Ecto neural progenitor cell (in vitro differentiated cells): Measurements from ENCODE around the gene CDC42SE2.
"Not testable (repeated sequence)": the region's sequence is repeated elsewhere in the genome, so short reads cannot be mapped to it uniquely, and the experiment has no call there.

Experiments used
- DNase-seq: peaks from one replicate; pipeline ENCODE4 v3.0.0-alpha.2; 2018; ENCODE audit warnings: low spot score

The CDC42SE2 gene

GRCh38 chr5:131318455-131318854 is 54.6 kb downstream of the CDC42SE2 start:
- no peak for DNase-seq

DNA sequence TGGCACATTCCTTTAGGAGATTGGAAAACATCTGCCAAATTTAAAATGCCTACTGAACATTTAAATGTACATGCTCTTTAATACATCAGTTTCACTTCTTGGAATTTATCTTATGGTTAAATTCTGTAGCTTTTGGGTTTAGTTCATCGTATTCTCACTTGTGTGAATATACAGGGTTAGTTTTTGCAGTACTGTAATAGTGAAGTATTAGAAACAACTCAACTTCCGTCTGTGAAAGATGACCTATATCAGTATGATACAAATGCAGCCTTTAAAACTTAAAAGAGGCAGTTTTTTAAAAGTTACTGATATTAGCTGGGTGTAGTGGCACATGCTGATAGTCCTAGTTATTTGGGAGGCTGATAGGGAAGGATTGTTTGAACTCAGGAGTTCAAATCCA is 57.2 kb downstream of the CDC42SE2 start:
- no peak for DNase-seq

- no peak for DNase-seq
Measured at GRCh38 chr5:131322926-131323325, 59.1 kb downstream of the CDC42SE2 start.

- DNase-seq = no peak
Measured at GRCh38 chr5:131323378-131323777, 59.5 kb downstream of the CDC42SE2 start.

DNA sequence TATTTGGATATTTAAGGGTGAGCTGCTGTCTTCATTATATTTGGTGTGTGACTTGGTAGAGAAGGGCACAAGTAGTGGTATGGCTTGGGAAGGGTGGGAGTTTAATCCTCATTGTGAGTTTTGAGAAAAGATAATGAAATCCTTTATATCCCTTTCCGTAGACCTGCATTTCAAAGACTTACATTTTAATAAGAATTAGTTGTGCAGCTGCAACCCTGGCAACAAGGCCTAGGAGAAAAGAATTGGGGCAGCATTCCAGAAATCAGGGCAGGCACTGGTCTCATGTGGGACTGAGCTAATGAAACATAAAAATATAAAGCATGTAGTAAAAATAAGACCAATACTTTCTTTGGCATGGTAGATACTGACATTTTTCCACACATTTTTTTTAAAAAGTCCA is 60.5 kb downstream of the CDC42SE2 start:
- DNase-seq = no peak

GRCh38 chr5:131328536-131329285 is 64.9 kb downstream of the CDC42SE2 start:
- DNase-seq = no peak

- no peak for DNase-seq
Measured at GRCh38 chr5:131329286-131329560, 65.4 kb downstream of the CDC42SE2 start.

- DNase-seq = no peak
Measured at GRCh38 chr5:131330031-131330430, 66.2 kb downstream of the CDC42SE2 start.

- not testable (repeated sequence) for DNase-seq
Measured at GRCh38 chr5:131335756-131336155, 71.9 kb downstream of the CDC42SE2 start.

- not testable (repeated sequence) for DNase-seq
Measured at GRCh38 chr5:131336801-131337200, 72.9 kb downstream of the CDC42SE2 start.

DNA sequence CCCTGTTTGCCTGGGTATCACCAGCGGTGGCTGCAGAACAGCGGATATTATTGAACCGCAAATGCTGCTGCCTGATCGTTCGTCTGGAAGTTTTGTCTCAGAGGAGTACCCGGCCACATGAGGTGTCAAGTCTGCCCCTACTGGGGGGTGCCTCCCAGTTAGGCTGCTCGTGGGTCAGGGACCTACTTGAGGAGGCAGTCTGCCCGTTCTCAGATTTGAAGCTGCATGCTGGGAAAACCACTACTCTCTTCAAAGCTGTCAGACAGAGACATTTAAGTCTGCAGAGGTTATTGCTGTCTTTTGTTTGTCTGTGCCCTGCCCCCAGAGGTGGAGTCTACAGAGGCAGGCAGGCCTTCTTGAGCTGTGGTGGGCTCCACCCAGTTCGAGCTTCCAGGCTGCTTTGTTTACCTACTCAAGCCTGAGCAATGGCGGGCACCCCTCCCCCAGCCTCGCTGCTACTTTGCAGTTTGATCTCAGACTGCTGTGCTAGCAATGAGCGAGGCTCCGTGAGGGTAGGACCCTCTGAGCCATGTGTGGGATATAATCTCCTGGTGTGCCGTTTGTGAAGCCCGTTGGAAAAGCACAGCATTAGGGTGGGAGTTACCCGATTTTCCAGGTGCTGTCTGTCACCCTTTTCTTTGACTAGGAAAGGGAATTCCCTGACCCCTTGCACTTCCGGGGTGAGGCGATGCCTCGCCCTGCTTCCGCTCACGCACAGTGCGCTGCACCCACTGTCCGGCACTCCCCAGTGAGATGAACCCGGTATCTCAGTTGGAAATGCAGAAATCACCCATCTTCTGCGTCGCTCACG is 73.6 kb downstream of the CDC42SE2 start:
- DNase-seq = not testable (repeated sequence)

DNA sequence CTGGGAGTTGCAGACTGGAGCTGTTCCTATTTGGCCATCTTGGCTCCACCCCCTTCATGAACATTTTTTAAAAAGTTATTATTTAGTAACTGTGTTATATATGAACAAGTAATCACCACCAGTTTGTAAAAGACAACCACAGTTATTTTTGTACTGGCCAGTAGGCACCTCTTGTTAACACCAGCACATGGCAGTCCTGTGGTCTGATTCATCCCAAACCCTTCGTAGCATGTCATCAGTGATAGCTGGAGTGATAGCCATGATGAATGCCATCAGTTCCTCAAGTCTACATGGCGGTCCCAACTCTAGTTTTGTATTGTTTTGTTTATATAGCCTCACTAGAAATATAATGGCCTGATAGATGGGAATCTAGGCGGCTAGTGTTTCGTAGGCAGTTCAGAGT is 74.2 kb downstream of the CDC42SE2 start:
- no peak for DNase-seq

DNA sequence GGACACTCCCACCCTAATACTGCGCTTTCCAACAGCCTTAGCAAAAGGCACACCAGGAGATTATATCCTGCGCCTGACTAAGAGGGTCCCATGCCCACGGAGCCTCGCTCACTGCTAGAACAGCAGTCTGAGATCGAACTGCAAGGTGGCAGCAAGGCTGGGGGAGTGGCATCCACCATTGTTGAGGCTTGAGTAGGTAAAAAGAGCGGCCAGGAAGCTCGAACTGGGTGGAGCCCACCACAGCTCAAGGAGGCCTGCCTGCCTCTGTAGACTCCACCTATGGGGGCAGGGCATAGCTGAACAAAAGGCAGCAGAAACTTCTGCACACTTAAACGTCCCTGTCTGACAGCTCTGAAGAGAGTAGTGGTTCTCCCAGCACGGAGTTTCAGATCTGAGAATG is 80.4 kb downstream of the CDC42SE2 start:
- not testable (repeated sequence) for DNase-seq

DNA sequence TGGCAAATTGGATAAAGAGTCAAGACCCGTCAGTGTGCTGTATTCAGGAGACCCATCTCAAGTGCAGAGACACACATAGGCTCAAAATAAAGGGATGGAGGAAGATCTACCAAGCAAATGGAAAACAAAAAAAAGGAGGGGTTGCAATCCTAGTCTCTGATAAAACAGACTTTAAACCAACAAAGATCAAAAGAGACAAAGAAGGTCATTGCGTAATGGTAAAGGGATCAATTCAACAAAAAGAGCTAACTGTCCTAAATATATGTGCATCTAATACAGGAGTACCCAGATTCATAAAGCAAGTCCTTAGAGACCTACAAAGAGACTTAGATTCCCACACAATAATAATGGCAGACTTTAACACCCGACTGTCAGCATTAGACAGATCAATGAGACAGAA is 82.4 kb downstream of the CDC42SE2 start:
- DNase-seq = not testable (repeated sequence)

- no peak for DNase-seq
Measured at GRCh38 chr5:131353991-131354390, 90.1 kb downstream of the CDC42SE2 start.

DNA sequence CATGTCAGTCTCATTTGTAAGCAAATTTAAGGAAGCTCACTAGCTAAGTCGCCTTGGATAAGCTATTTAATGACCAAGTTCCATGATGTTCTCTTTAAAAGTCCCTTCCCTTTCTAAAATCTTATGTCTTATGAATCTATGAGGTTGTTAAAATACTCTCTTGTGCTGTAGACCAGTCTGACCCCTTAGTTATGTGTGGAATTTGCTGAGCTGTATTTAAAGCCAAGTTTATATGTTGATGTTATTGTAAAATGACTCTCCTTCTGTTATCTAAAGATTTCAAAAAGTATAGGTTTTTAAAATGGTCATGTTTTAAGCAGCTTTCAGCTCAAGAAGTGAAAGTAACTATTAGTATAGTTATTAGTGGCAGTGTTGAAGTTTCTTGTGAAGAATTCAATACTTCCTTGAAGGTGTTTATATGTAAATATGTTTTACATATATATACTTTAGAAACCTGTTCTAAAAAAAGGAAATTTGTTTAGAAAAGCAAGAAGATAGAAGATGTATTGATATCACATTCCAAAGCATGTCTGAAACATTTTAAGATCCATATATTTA is 92.2 kb downstream of the CDC42SE2 start:
- no peak for DNase-seq

GRCh38 chr5:131356619-131357018 is 92.8 kb downstream of the CDC42SE2 start:
- DNase-seq = no peak

GRCh38 chr5:131357739-131358561 is 94.1 kb downstream of the CDC42SE2 start:
- DNase-seq = no peak

DNA sequence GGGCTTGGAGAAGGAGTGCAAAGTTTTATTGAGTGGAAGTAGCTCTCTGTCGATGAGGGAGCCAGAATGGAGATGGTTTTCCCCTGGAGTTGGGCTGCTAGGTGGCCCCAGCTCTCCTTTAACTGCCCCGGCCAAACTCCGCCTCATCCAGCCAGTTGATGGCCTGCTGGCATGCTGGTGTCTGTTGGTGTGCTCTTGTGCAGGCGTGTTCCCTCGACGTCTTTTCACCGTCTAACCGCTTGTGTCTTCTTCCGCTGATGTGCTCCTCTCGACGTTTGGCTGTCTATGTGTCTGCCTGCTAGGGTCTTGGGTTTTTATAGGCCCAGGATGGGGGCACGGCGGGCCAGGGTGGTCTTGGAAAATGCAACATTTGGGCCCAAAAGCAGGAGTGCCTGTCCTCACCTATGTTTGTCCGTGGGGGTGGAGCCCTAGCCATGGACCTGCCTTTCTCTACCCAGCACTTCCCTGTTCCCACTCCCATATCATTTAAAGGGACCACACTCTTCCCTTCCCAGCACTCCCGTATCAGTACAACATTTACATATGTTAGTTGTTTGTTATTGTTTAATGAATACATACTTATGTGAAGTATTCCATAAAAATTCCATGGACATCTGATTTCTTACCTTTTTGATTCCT is 97.9 kb downstream of the CDC42SE2 start:
- DNase-seq = no peak

- no peak for DNase-seq
Measured at GRCh38 chr5:131363811-131364506, 100.1 kb downstream of the CDC42SE2 start.

GRCh38 chr5:131364507-131365050 is 100.7 kb downstream of the CDC42SE2 start:
- no peak for DNase-seq
